H9 (cell line): Measurements from ENCODE around the gene ORAI3. TPM values are rescaled to one million over a fixed set of nuclear protein-coding genes. Genes with fewer than 3 reads are reported as not detected.

Source experiments
- DNase-seq: peaks from one replicate; pipeline ENCODE4 v3.0.0-alpha.2; 2017
- H2AFZ ChIP-seq: one replicate; pipeline ENCODE4 v1.6.1; 2013; ENCODE audit warnings: mild to moderate bottlenecking, low read length, control low read depth, moderate library complexity
- H2AK5ac ChIP-seq: 2 replicates; pipeline ENCODE4 v1.6.1; 2013; ENCODE audit warnings: low read length, control low read depth, mixed read lengths; ENCODE audit not compliant: insufficient read length
- H2BK120ac ChIP-seq: one replicate; pipeline ENCODE4 v1.6.1; 2013; ENCODE audit warnings: low read depth, mild to moderate bottlenecking, low read length, control low read depth, inconsistent platforms; ENCODE audit not compliant: poor library complexity, severe bottlenecking
- H2BK12ac ChIP-seq: 2 replicates; pipeline ENCODE4 v1.6.1; 2013; ENCODE audit warnings: low read length, control low read depth, mixed read lengths, low read depth; ENCODE audit not compliant: insufficient read length
- H2BK15ac ChIP-seq: 2 replicates; pipeline ENCODE4 v1.6.1; 2013; ENCODE audit warnings: low read depth, low read length, control low read depth
- H2BK20ac ChIP-seq: one replicate; pipeline ENCODE4 v1.6.1; 2013; ENCODE audit warnings: low read depth, mild to moderate bottlenecking, low read length, control low read depth, inconsistent platforms; ENCODE audit not compliant: poor library complexity, severe bottlenecking
- H2BK5ac ChIP-seq: 2 replicates; pipeline ENCODE4 v1.6.1; 2013; ENCODE audit warnings: low read length, control low read depth, mixed read lengths; ENCODE audit not compliant: insufficient read length
- H3K14ac ChIP-seq: 2 replicates; pipeline ENCODE4 v1.6.1; 2013; ENCODE audit warnings: low read length, control low read depth; ENCODE audit not compliant: insufficient read depth
- H3K18ac ChIP-seq: 2 replicates; pipeline ENCODE4 v1.6.1; 2013; ENCODE audit warnings: low read depth, mild to moderate bottlenecking, mixed read lengths, low read length, control low read depth; ENCODE audit not compliant: insufficient read length
- H3K23ac ChIP-seq: 2 replicates; pipeline ENCODE4 v1.6.1; 2013; ENCODE audit warnings: low read length, control low read depth, mixed read lengths, low read depth; ENCODE audit not compliant: insufficient read length
- H3K23me2 ChIP-seq: 2 replicates; pipeline ENCODE4 v1.6.1; 2013; ENCODE audit warnings: low read depth, mild to moderate bottlenecking, mixed read lengths, low read length, control low read depth; ENCODE audit not compliant: insufficient read length, poor library complexity, severe bottlenecking
- H3K27ac ChIP-seq: 2 replicates; pipeline ENCODE4 v1.5.1; 2013; ENCODE audit warnings: low read length, control low read depth, mixed read lengths, low read depth; ENCODE audit not compliant: insufficient read length
- H3K27me3 ChIP-seq: 2 replicates; pipeline ENCODE4 v1.6.1; 2013; ENCODE audit warnings: low read length, control low read depth, inconsistent platforms; ENCODE audit not compliant: insufficient read depth
- H3K4ac ChIP-seq: 2 replicates; pipeline ENCODE4 v1.6.1; 2013; ENCODE audit warnings: low read depth, mild to moderate bottlenecking, control low read depth, inconsistent platforms, low read length, moderate library complexity
- H3K4me1 ChIP-seq: 2 replicates; pipeline ENCODE4 v1.6.1; 2013; ENCODE audit warnings: low read length, control low read depth, inconsistent platforms; ENCODE audit not compliant: insufficient read depth
- H3K4me2 ChIP-seq: 2 replicates; pipeline ENCODE4 v1.6.1; 2013; ENCODE audit warnings: low read length, control low read depth, mixed read lengths; ENCODE audit not compliant: insufficient read length, insufficient read depth
- H3K56ac ChIP-seq: 2 replicates; pipeline ENCODE4 v1.6.1; 2013; ENCODE audit warnings: low read depth, mild to moderate bottlenecking, mixed read lengths, low read length, control low read depth; ENCODE audit not compliant: insufficient read length
- H3K79me1 ChIP-seq: 2 replicates; pipeline ENCODE4 v1.6.1; 2013; ENCODE audit warnings: low read depth, mild to moderate bottlenecking, moderate library complexity, low read length, control low read depth, inconsistent platforms; ENCODE audit not compliant: insufficient read depth, poor library complexity, severe bottlenecking
- H3K79me2 ChIP-seq: 2 replicates; pipeline ENCODE4 v1.6.1; 2013; ENCODE audit warnings: low read length, control low read depth, inconsistent platforms; ENCODE audit not compliant: insufficient read depth
- H3K9ac ChIP-seq: 2 replicates; pipeline ENCODE4 v1.6.1; 2013; ENCODE audit warnings: low read length, control low read depth, mixed read lengths; ENCODE audit not compliant: insufficient read length; ENCODE audit errors: extremely low read depth
- H3K9me3 ChIP-seq: one replicate; pipeline ENCODE4 v1.6.1; 2013; ENCODE audit warnings: low read depth, low read length, inconsistent platforms; ENCODE audit not compliant: control insufficient read depth
- H3T11ph ChIP-seq: one replicate; pipeline ENCODE4 v1.6.1; 2013; ENCODE audit warnings: mild to moderate bottlenecking, low read length, control low read depth, inconsistent platforms
- H4K20me1 ChIP-seq: one replicate; pipeline ENCODE4 v1.6.1; 2013; ENCODE audit not compliant: control insufficient read depth, insufficient read length, insufficient read depth
- H4K5ac ChIP-seq: 2 replicates; pipeline ENCODE4 v1.6.1; 2013; ENCODE audit warnings: low read depth, mild to moderate bottlenecking, mixed read lengths, low read length, control low read depth; ENCODE audit not compliant: insufficient read length
- H4K8ac ChIP-seq: replicated peaks from 2 replicates; pipeline ENCODE4 v1.6.1; 2013; ENCODE audit warnings: low read length, control low read depth, mixed read lengths, low read depth; ENCODE audit not compliant: insufficient read length
- H4K91ac ChIP-seq: 2 replicates; pipeline ENCODE4 v1.6.1; 2013; ENCODE audit warnings: low read depth, mild to moderate bottlenecking, moderate library complexity, mixed read lengths, low read length, control low read depth; ENCODE audit not compliant: insufficient read length
- H3K27ac Mint-ChIP-seq, 3 experiments: 2 replicates in 2 of 3; 3 replicates in 1 of 3; pipeline ENCODE4 v1.8.0; 2020 to 2021; ENCODE audit warnings: mixed read lengths in 3 of 3, mild to moderate bottlenecking in 1 of 3, moderate library complexity in 1 of 3
- H3K27me3 Mint-ChIP-seq: 2 replicates; pipeline ENCODE4 v1.8.0; 2021; ENCODE audit warnings: low read depth, mild to moderate bottlenecking, moderate library complexity, mixed read lengths
- H3K36me3 Mint-ChIP-seq, 3 experiments: 2 replicates in 2 of 3; 3 replicates in 1 of 3; pipeline ENCODE4 v1.8.0; 2020 to 2021; ENCODE audit warnings: low read depth in 3 of 3, mixed read lengths in 3 of 3; ENCODE audit not compliant: insufficient read depth in 1 of 3
- H3K4me1 Mint-ChIP-seq, 2 experiments: 2 replicates each; pipeline ENCODE4 v1.8.0; 2020; ENCODE audit warnings: mixed read lengths in 2 of 2
- H3K4me3 Mint-ChIP-seq, 2 experiments: 2 replicates in 1 of 2; 3 replicates in 1 of 2; pipeline ENCODE4 v1.8.0; 2020 to 2021; ENCODE audit warnings: mild to moderate bottlenecking in 2 of 2, mixed read lengths in 2 of 2, moderate library complexity in 1 of 2
- H3K9me3 Mint-ChIP-seq, 2 experiments: 2 replicates in 1 of 2; 3 replicates in 1 of 2; pipeline ENCODE4 v1.8.0; 2020; ENCODE audit warnings: mild to moderate bottlenecking in 2 of 2, mixed read lengths in 2 of 2, moderate library complexity in 1 of 2
- CTCF ChIP-seq: fragments of 200-600 bp; sonication (generic); conservative IDR thresholded peaks from 3 replicates; pipeline ENCODE4 v1.8.0; 2021; ENCODE audit warnings: antibody characterized with exemption, mild to moderate bottlenecking
- WGBS: extraction: QIAGEN DNeasy Blood & Tissue Kit; methylation state at CpG from one replicate; pipeline ENCODE4 v1.1.7; 2013; ENCODE audit warnings: missing lambda C conversion rate, low lambda C conversion rate, mixed read lengths; ENCODE audit not compliant: insufficient read length; ENCODE audit errors: extremely low coverage; 5-methylcytosine and 5-hydroxymethylcytosine counted together
- total RNA-seq: library from RNA; stranded (reverse); gene quantifications from 2 replicates; pipeline ENCODE4 v1.2.1, GENCODE V29; 2021

The ORAI3 gene
- total RNA-seq, 1 experiment from 2014 or later: 6.9 TPM

- Histone ChIP-seq H2BK5ac (no peak overlapping the region), H4K91ac (no peak overlapping the region), H3K79me2 (no peaks in the 10 kb centered on the region), H4K5ac (no peak overlapping the region), H2AK5ac (no peak overlapping the region), H3K79me1 (no peaks in the 10 kb centered on the region), H3T11ph (no peak overlapping the region), H4K8ac (no peak overlapping the region), H3K4me2 (no peak overlapping the region), H2BK120ac (no peak overlapping the region), H3K4me1 (no peaks in the 10 kb centered on the region), H3K9ac (no peak overlapping the region), H3K27ac (no peak overlapping the region), H3K18ac (no peak overlapping the region), H2BK12ac (no peak overlapping the region), H3K27me3 (no peaks in the 10 kb centered on the region), H4K20me1 (no peaks in the 10 kb centered on the region), H3K4ac (no peak overlapping the region), H3K56ac (no peak overlapping the region), H2BK15ac (no peak overlapping the region), H2BK20ac (no peak overlapping the region), H2AFZ (no peak overlapping the region), H3K23ac (no peak overlapping the region), H3K14ac (no peak overlapping the region), H3K9me3 (no peaks in the 10 kb centered on the region), H3K23me2 (peaks cover 9% of the 10 kb centered on the region)
- Mint-ChIP-seq H3K36me3 (no peaks in the 10 kb centered on the region; a peak in 1 of 7 replicates), H3K4me1 (peaks cover 14 to 17% of the 10 kb centered on the region in 2 experiments), H3K4me3 (no peak overlapping the region), H3K27me3 (peaks cover 4% of the 10 kb centered on the region; the same call in 1 of the 2 replicates), H3K9me3 (no peaks in the 10 kb centered on the region), H3K27ac (no peak overlapping the region; a peak in 1 of 7 replicates)
- no peak for DNase-seq
- no CpG with 5 or more reads among the region's 9 CpGs for WGBS
- no peak for TF ChIP-seq CTCF
Observed at GRCh38 chr16:30953111-30953510, 4.2 kb downstream of the ORAI3 start.
